Activated naive CD8-positive, alpha-beta T cell (primary cell): ENCODE measurements around the gene NTN3.

Experiments used
- H3K27ac Mint-ChIP-seq: one replicate; pipeline ENCODE4 v1.8.0; 2021; ENCODE audit warnings: mixed read lengths
- H3K27me3 Mint-ChIP-seq: one replicate; pipeline ENCODE4 v1.8.0; 2021; ENCODE audit warnings: mixed read lengths
- H3K36me3 Mint-ChIP-seq: one replicate; pipeline ENCODE4 v1.8.0; 2021; ENCODE audit warnings: mixed read lengths
- H3K4me1 Mint-ChIP-seq: one replicate; pipeline ENCODE4 v1.8.0; 2021; ENCODE audit warnings: low read depth, mixed read lengths
- H3K4me3 Mint-ChIP-seq: one replicate; pipeline ENCODE4 v1.8.0; 2021; ENCODE audit warnings: mild to moderate bottlenecking, mixed read lengths
- H3K9me3 Mint-ChIP-seq: one replicate; pipeline ENCODE4 v1.8.0; 2021; ENCODE audit warnings: low read depth, mixed read lengths

NTN3 gene

GRCh38 chr16:2471016-2471652 lies at the start of gene NTN3:
NTN3 (plus strand) TSS chr16:2471297; CDS start chr16:2471702, 405 bp downstream.
- H3K27ac Mint-ChIP-seq, result no peak within 1 kb of the TSS
- no peak within 1 kb of the TSS for H3K4me3 Mint-ChIP-seq
- peaks cover 10% of the 10 kb centered on the region for H3K4me1 Mint-ChIP-seq
- H3K9me3 Mint-ChIP-seq, result no peaks in the 10 kb centered on the region
- H3K36me3 Mint-ChIP-seq, result no peaks in the 10 kb centered on the region
- peaks cover 6% of the 10 kb centered on the region for H3K27me3 Mint-ChIP-seq

GRCh38 chr16:2422123-2422867 lies 48.8 kb upstream of the NTN3 start:
- H3K4me1 Mint-ChIP-seq, result no peaks in the 10 kb centered on the region
- no peak overlapping the region for H3K27ac Mint-ChIP-seq
- H3K27me3 Mint-ChIP-seq, result no peaks in the 10 kb centered on the region
- no peaks in the 10 kb centered on the region for H3K9me3 Mint-ChIP-seq
- H3K4me3 Mint-ChIP-seq, result no peak overlapping the region
- H3K36me3 Mint-ChIP-seq, result no peaks in the 10 kb centered on the region

- no peaks in the 10 kb centered on the region for H3K9me3 Mint-ChIP-seq
- H3K4me3 Mint-ChIP-seq, result no peak overlapping the region
- no peaks in the 10 kb centered on the region for H3K36me3 Mint-ChIP-seq
- H3K4me1 Mint-ChIP-seq, result peaks cover 2% of the 10 kb centered on the region
- H3K27ac Mint-ChIP-seq, result no peak overlapping the region
- H3K27me3 Mint-ChIP-seq, result no peaks in the 10 kb centered on the region
Measured at GRCh38 chr16:2424061-2425007, 46.8 kb upstream of the NTN3 start.

GRCh38 chr16:2425008-2425518 lies 46.0 kb upstream of the NTN3 start:
- H3K9me3 Mint-ChIP-seq, result no peaks in the 10 kb centered on the region
- H3K4me1 Mint-ChIP-seq, result peaks cover 4% of the 10 kb centered on the region
- H3K27me3 Mint-ChIP-seq, result no peaks in the 10 kb centered on the region
- no peak overlapping the region for H3K4me3 Mint-ChIP-seq
- no peak overlapping the region for H3K27ac Mint-ChIP-seq
- H3K36me3 Mint-ChIP-seq, result no peaks in the 10 kb centered on the region

GRCh38 chr16:2425825-2426430 lies 45.2 kb upstream of the NTN3 start:
- no peak overlapping the region for H3K4me3 Mint-ChIP-seq
- H3K27me3 Mint-ChIP-seq, result no peaks in the 10 kb centered on the region
- no peaks in the 10 kb centered on the region for H3K9me3 Mint-ChIP-seq
- no peaks in the 10 kb centered on the region for H3K36me3 Mint-ChIP-seq
- peaks cover 13% of the 10 kb centered on the region for H3K4me1 Mint-ChIP-seq
- H3K27ac Mint-ChIP-seq, result no peak overlapping the region

GRCh38 chr16:2426941-2427361 lies 44.1 kb upstream of the NTN3 start:
- Mint-ChIP-seq H3K27me3 (no peaks in the 10 kb centered on the region), H3K36me3 (no peaks in the 10 kb centered on the region), H3K9me3 (no peaks in the 10 kb centered on the region), H3K27ac (no peak overlapping the region), H3K4me3 (no peak overlapping the region), H3K4me1 (peaks cover 13% of the 10 kb centered on the region)

GRCh38 chr16:2427526-2427925 lies 43.6 kb upstream of the NTN3 start:
- Mint-ChIP-seq H3K36me3 (no peaks in the 10 kb centered on the region), H3K4me1 (peaks cover 13% of the 10 kb centered on the region), H3K27me3 (no peaks in the 10 kb centered on the region), H3K9me3 (no peaks in the 10 kb centered on the region), H3K27ac (peak overlapping the region; percentile 58), H3K4me3 (peak overlapping the region; percentile 73)

- Mint-ChIP-seq H3K27me3 (no peaks in the 10 kb centered on the region), H3K9me3 (no peaks in the 10 kb centered on the region), H3K4me1 (peaks cover 13% of the 10 kb centered on the region)
Measured at GRCh38 chr16:2428051-2428783, 42.9 kb upstream of the NTN3 start.

GRCh38 chr16:2428784-2429033 lies 42.4 kb upstream of the NTN3 start:
- peaks cover 13% of the 10 kb centered on the region for H3K4me1 Mint-ChIP-seq
- peak overlapping the region; percentile 85 for H3K4me3 Mint-ChIP-seq
- no peaks in the 10 kb centered on the region for H3K27me3 Mint-ChIP-seq
- no peaks in the 10 kb centered on the region for H3K9me3 Mint-ChIP-seq
- no peaks in the 10 kb centered on the region for H3K36me3 Mint-ChIP-seq
- no peak overlapping the region for H3K27ac Mint-ChIP-seq

More at GRCh38 chr16:2428051-2428783, 42.9 kb upstream of the NTN3 start:
- Mint-ChIP-seq H3K27ac (peak overlapping the region; percentile 58), H3K36me3 (no peaks in the 10 kb centered on the region), H3K4me3 (peak overlapping the region; percentile 85)

GRCh38 chr16:2429034-2429770 lies 41.9 kb upstream of the NTN3 start, which contains the start of gene CCNF:
CCNF (plus strand) TSS chr16:2429447; CDS start chr16:2429482, 35 bp downstream.
- peak within 1 kb of the TSS; percentile 58 for H3K27ac Mint-ChIP-seq
- H3K27me3 Mint-ChIP-seq, result no peaks in the 10 kb centered on the region
- H3K36me3 Mint-ChIP-seq, result no peaks in the 10 kb centered on the region
- peaks cover 13% of the 10 kb centered on the region for H3K4me1 Mint-ChIP-seq
- H3K9me3 Mint-ChIP-seq, result no peaks in the 10 kb centered on the region
- peak within 1 kb of the TSS; percentile 90 for H3K4me3 Mint-ChIP-seq

GRCh38 chr16:2429771-2430663 lies 41.1 kb upstream of the NTN3 start:
- Mint-ChIP-seq H3K4me3 (peak overlapping the region; percentile 90), H3K36me3 (no peaks in the 10 kb centered on the region), H3K4me1 (peaks cover 13% of the 10 kb centered on the region), H3K27ac (peak overlapping the region; percentile 42), H3K9me3 (no peaks in the 10 kb centered on the region), H3K27me3 (no peaks in the 10 kb centered on the region)

GRCh38 chr16:2432286-2432685 lies 38.8 kb upstream of the NTN3 start:
- Mint-ChIP-seq H3K4me3 (no peak overlapping the region), H3K4me1 (peaks cover 13% of the 10 kb centered on the region), H3K36me3 (no peaks in the 10 kb centered on the region), H3K9me3 (no peaks in the 10 kb centered on the region), H3K27me3 (no peaks in the 10 kb centered on the region), H3K27ac (no peak overlapping the region)
